Keratinocyte (primary cell): ENCODE data around the gene PSMC6.

ENCODE experiments used
- EZH2 ChIP-seq: IDR thresholded peaks from one replicate; pipeline ENCODE4 v1.6.1; 2012; ENCODE audit warnings: inconsistent platforms, mild to moderate bottlenecking, low read length, moderate library complexity
- TF ChIP-seq, protein P1 (sequence below), 3 experiments: IDR thresholded peaks in 1 of 3; conservative IDR thresholded peaks in 1 of 3; optimal IDR thresholded peaks in 1 of 3; 2 replicates in 2 of 3; 3 replicates in 1 of 3; pipeline versions ENCODE3 to v1.5.1; 2011; ENCODE audit warnings: low read length in 3 of 3, mild to moderate bottlenecking in 3 of 3, moderate library complexity in 2 of 3, control low read depth in 1 of 3, inconsistent platforms in 1 of 3; ENCODE audit not compliant: insufficient read depth in 2 of 3; ENCODE audit errors: extremely low read depth in 1 of 3

DNA sequence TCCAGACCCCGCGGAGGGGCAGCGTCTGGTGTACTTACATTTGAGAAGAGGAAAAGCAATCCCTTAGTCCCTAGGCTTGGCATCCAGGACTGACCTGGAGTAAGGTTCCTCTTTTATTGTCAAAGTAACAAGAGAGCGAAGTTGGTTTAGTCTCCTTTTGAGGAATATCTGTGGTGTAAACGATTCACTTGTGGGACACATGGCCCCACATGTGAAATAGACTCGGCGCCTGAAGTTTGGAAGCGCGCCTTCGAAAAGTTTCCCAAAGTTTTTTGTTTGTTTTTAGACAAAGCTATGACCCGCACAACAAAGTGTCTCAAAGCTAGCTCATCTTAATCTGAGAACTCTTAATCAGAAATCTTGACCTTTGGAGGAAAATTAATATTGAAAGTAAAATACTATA is 23.7 kb downstream of the PSMC6 start:
- TF ChIP-seq, protein P1, sequence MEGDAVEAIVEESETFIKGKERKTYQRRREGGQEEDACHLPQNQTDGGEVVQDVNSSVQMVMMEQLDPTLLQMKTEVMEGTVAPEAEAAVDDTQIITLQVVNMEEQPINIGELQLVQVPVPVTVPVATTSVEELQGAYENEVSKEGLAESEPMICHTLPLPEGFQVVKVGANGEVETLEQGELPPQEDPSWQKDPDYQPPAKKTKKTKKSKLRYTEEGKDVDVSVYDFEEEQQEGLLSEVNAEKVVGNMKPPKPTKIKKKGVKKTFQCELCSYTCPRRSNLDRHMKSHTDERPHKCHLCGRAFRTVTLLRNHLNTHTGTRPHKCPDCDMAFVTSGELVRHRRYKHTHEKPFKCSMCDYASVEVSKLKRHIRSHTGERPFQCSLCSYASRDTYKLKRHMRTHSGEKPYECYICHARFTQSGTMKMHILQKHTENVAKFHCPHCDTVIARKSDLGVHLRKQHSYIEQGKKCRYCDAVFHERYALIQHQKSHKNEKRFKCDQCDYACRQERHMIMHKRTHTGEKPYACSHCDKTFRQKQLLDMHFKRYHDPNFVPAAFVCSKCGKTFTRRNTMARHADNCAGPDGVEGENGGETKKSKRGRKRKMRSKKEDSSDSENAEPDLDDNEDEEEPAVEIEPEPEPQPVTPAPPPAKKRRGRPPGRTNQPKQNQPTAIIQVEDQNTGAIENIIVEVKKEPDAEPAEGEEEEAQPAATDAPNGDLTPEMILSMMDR (optimal IDR thresholded peaks at IDR 0.05 in 1 of 3, IDR thresholded peaks at IDR 0.05 in 1 of 3, conservative IDR thresholded peaks at IDR 0.05 in 1 of 3; ENCODE audit: extremely low read depth in 1 of 3, insufficient read depth in 2 of 3, low read length in 3 of 3): no peak
- TF ChIP-seq EZH2: no peak
